H9 (cell line): ENCODE data around the gene CEP83. TPM values are rescaled to one million over a fixed set of nuclear protein-coding genes. Genes with fewer than 3 reads are reported as not detected.
A peak's percentile ranks its signal among the peaks of the same experiment; 100 is the strongest.

Experiments used
- DNase-seq: peaks from one replicate; pipeline ENCODE4 v3.0.0-alpha.2; 2017
- H2AFZ ChIP-seq: one replicate; pipeline ENCODE4 v1.6.1; 2013; ENCODE audit warnings: mild to moderate bottlenecking, low read length, control low read depth, moderate library complexity
- H2AK5ac ChIP-seq: 2 replicates; pipeline ENCODE4 v1.6.1; 2013; ENCODE audit warnings: low read length, control low read depth, mixed read lengths; ENCODE audit not compliant: insufficient read length
- H2BK120ac ChIP-seq: one replicate; pipeline ENCODE4 v1.6.1; 2013; ENCODE audit warnings: low read depth, mild to moderate bottlenecking, low read length, control low read depth, inconsistent platforms; ENCODE audit not compliant: poor library complexity, severe bottlenecking
- H2BK12ac ChIP-seq: 2 replicates; pipeline ENCODE4 v1.6.1; 2013; ENCODE audit warnings: low read length, control low read depth, mixed read lengths, low read depth; ENCODE audit not compliant: insufficient read length
- H2BK15ac ChIP-seq: 2 replicates; pipeline ENCODE4 v1.6.1; 2013; ENCODE audit warnings: low read depth, low read length, control low read depth
- H2BK20ac ChIP-seq: one replicate; pipeline ENCODE4 v1.6.1; 2013; ENCODE audit warnings: low read depth, mild to moderate bottlenecking, low read length, control low read depth, inconsistent platforms; ENCODE audit not compliant: poor library complexity, severe bottlenecking
- H2BK5ac ChIP-seq: 2 replicates; pipeline ENCODE4 v1.6.1; 2013; ENCODE audit warnings: low read length, control low read depth, mixed read lengths; ENCODE audit not compliant: insufficient read length
- H3K14ac ChIP-seq: 2 replicates; pipeline ENCODE4 v1.6.1; 2013; ENCODE audit warnings: low read length, control low read depth; ENCODE audit not compliant: insufficient read depth
- H3K18ac ChIP-seq: 2 replicates; pipeline ENCODE4 v1.6.1; 2013; ENCODE audit warnings: low read depth, mild to moderate bottlenecking, mixed read lengths, low read length, control low read depth; ENCODE audit not compliant: insufficient read length
- H3K23ac ChIP-seq: 2 replicates; pipeline ENCODE4 v1.6.1; 2013; ENCODE audit warnings: low read length, control low read depth, mixed read lengths, low read depth; ENCODE audit not compliant: insufficient read length
- H3K23me2 ChIP-seq: 2 replicates; pipeline ENCODE4 v1.6.1; 2013; ENCODE audit warnings: low read depth, mild to moderate bottlenecking, mixed read lengths, low read length, control low read depth; ENCODE audit not compliant: insufficient read length, poor library complexity, severe bottlenecking
- H3K27ac ChIP-seq: 2 replicates; pipeline ENCODE4 v1.5.1; 2013; ENCODE audit warnings: low read length, control low read depth, mixed read lengths, low read depth; ENCODE audit not compliant: insufficient read length
- H3K27me3 ChIP-seq: 2 replicates; pipeline ENCODE4 v1.6.1; 2013; ENCODE audit warnings: low read length, control low read depth, inconsistent platforms; ENCODE audit not compliant: insufficient read depth
- H3K4ac ChIP-seq: 2 replicates; pipeline ENCODE4 v1.6.1; 2013; ENCODE audit warnings: low read depth, mild to moderate bottlenecking, control low read depth, inconsistent platforms, low read length, moderate library complexity
- H3K4me1 ChIP-seq: 2 replicates; pipeline ENCODE4 v1.6.1; 2013; ENCODE audit warnings: low read length, control low read depth, inconsistent platforms; ENCODE audit not compliant: insufficient read depth
- H3K4me2 ChIP-seq: 2 replicates; pipeline ENCODE4 v1.6.1; 2013; ENCODE audit warnings: low read length, control low read depth, mixed read lengths; ENCODE audit not compliant: insufficient read length, insufficient read depth
- H3K56ac ChIP-seq: 2 replicates; pipeline ENCODE4 v1.6.1; 2013; ENCODE audit warnings: low read depth, mild to moderate bottlenecking, mixed read lengths, low read length, control low read depth; ENCODE audit not compliant: insufficient read length
- H3K79me1 ChIP-seq: 2 replicates; pipeline ENCODE4 v1.6.1; 2013; ENCODE audit warnings: low read depth, mild to moderate bottlenecking, moderate library complexity, low read length, control low read depth, inconsistent platforms; ENCODE audit not compliant: insufficient read depth, poor library complexity, severe bottlenecking
- H3K79me2 ChIP-seq: 2 replicates; pipeline ENCODE4 v1.6.1; 2013; ENCODE audit warnings: low read length, control low read depth, inconsistent platforms; ENCODE audit not compliant: insufficient read depth
- H3K9ac ChIP-seq: 2 replicates; pipeline ENCODE4 v1.6.1; 2013; ENCODE audit warnings: low read length, control low read depth, mixed read lengths; ENCODE audit not compliant: insufficient read length; ENCODE audit errors: extremely low read depth
- H3K9me3 ChIP-seq: one replicate; pipeline ENCODE4 v1.6.1; 2013; ENCODE audit warnings: low read depth, low read length, inconsistent platforms; ENCODE audit not compliant: control insufficient read depth
- H3T11ph ChIP-seq: one replicate; pipeline ENCODE4 v1.6.1; 2013; ENCODE audit warnings: mild to moderate bottlenecking, low read length, control low read depth, inconsistent platforms
- H4K20me1 ChIP-seq: one replicate; pipeline ENCODE4 v1.6.1; 2013; ENCODE audit not compliant: control insufficient read depth, insufficient read length, insufficient read depth
- H4K5ac ChIP-seq: 2 replicates; pipeline ENCODE4 v1.6.1; 2013; ENCODE audit warnings: low read depth, mild to moderate bottlenecking, mixed read lengths, low read length, control low read depth; ENCODE audit not compliant: insufficient read length
- H4K8ac ChIP-seq: replicated peaks from 2 replicates; pipeline ENCODE4 v1.6.1; 2013; ENCODE audit warnings: low read length, control low read depth, mixed read lengths, low read depth; ENCODE audit not compliant: insufficient read length
- H4K91ac ChIP-seq: 2 replicates; pipeline ENCODE4 v1.6.1; 2013; ENCODE audit warnings: low read depth, mild to moderate bottlenecking, moderate library complexity, mixed read lengths, low read length, control low read depth; ENCODE audit not compliant: insufficient read length
- H3K27ac Mint-ChIP-seq, 3 experiments: 2 replicates in 2 of 3; 3 replicates in 1 of 3; pipeline ENCODE4 v1.8.0; 2020 to 2021; ENCODE audit warnings: mixed read lengths in 3 of 3, mild to moderate bottlenecking in 1 of 3, moderate library complexity in 1 of 3
- H3K27me3 Mint-ChIP-seq: 2 replicates; pipeline ENCODE4 v1.8.0; 2021; ENCODE audit warnings: low read depth, mild to moderate bottlenecking, moderate library complexity, mixed read lengths
- H3K36me3 Mint-ChIP-seq, 3 experiments: 2 replicates in 2 of 3; 3 replicates in 1 of 3; pipeline ENCODE4 v1.8.0; 2020 to 2021; ENCODE audit warnings: low read depth in 3 of 3, mixed read lengths in 3 of 3; ENCODE audit not compliant: insufficient read depth in 1 of 3
- H3K4me1 Mint-ChIP-seq, 2 experiments: 2 replicates each; pipeline ENCODE4 v1.8.0; 2020; ENCODE audit warnings: mixed read lengths in 2 of 2
- H3K4me3 Mint-ChIP-seq, 2 experiments: 2 replicates in 1 of 2; 3 replicates in 1 of 2; pipeline ENCODE4 v1.8.0; 2020 to 2021; ENCODE audit warnings: mild to moderate bottlenecking in 2 of 2, mixed read lengths in 2 of 2, moderate library complexity in 1 of 2
- H3K9me3 Mint-ChIP-seq, 2 experiments: 2 replicates in 1 of 2; 3 replicates in 1 of 2; pipeline ENCODE4 v1.8.0; 2020; ENCODE audit warnings: mild to moderate bottlenecking in 2 of 2, mixed read lengths in 2 of 2, moderate library complexity in 1 of 2
- WGBS: extraction: QIAGEN DNeasy Blood & Tissue Kit; methylation state at CpG from one replicate; pipeline ENCODE4 v1.1.7; 2013; ENCODE audit warnings: missing lambda C conversion rate, low lambda C conversion rate, mixed read lengths; ENCODE audit not compliant: insufficient read length; ENCODE audit errors: extremely low coverage; 5-methylcytosine and 5-hydroxymethylcytosine counted together
- total RNA-seq: library from RNA; stranded (reverse); gene quantifications from 2 replicates; pipeline ENCODE4 v1.2.1, GENCODE V29; 2021
- TF ChIP-seq, protein P1 (sequence below): fragments of 200-600 bp; sonication (generic); conservative IDR thresholded peaks from 3 replicates; pipeline ENCODE4 v1.8.0; 2021; ENCODE audit warnings: antibody characterized with exemption, mild to moderate bottlenecking

The CEP83 gene
- total RNA-seq, 1 experiment from 2014 or later: 26.5 TPM

DNA sequence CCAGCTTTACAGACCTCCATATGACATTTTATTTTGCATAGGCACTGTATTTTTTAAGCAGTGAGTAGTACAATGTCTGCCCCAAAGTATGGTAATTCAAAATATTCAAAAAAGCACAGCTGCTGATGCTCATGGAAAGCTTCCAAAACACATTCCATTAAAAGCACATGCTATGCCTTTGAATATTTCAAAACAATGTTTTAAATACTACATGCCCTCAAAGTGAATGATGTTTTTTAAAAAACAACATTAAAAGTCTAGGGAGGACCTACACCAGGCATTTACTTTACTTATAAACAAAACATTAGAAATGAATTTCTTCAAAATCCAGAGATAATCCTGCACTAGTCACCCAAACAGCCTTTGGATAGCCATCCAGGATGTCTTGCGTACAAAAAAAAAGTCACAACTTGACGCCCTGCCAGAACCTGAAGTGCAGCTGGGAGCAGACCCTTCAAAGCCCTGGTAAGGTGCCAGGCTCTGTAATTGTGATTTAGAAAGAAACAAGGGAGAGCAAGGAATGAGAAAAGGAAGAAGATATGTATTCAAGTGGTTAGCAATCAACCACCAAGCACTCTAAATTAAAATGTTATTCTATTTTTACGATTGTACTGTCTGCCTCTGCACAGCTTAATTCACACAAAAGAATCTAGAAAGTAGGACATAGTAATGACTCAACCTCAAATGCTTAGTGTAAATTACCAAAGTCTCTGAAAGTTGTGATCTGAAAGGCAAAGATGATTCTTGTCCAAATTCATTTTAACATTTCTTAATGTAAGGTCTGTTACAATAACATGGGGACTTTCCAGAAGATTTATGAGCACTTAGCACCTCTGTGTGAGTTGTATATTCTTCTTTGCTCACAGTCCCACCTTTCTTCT is 31.9 kb downstream of the CEP83 start:
- Mint-ChIP-seq H3K36me3 (peaks cover 29 to 53% (median 39%) of the 10 kb centered on the region in 3 experiments), H3K27me3 (no peaks in the 10 kb centered on the region), H3K4me1 (peaks cover 49 to 60% of the 10 kb centered on the region in 2 experiments), H3K9me3 (peaks cover 41 to 46% of the 10 kb centered on the region in 2 experiments), H3K27ac (peak overlapping the region; percentile 79 to 95 (median 83)), H3K4me3 (peak overlapping the region in 1 of 2 experiments; percentile 19; a peak in 1 of 5 replicates)
- no peaks in the 10 kb centered on the region for H3K23me2 ChIP-seq
- H3K4me2 ChIP-seq: no peak overlapping the region
- no peak overlapping the region for H2BK120ac ChIP-seq
- H2BK15ac ChIP-seq: no peak overlapping the region
- no peak overlapping the region for H4K91ac ChIP-seq
- H2BK20ac ChIP-seq: no peak overlapping the region
- H2AFZ ChIP-seq: no peak overlapping the region
- no peak overlapping the region for H4K8ac ChIP-seq
- H4K5ac ChIP-seq: no peak overlapping the region
- peaks cover 9% of the 10 kb centered on the region for H3K4me1 ChIP-seq
- H3T11ph ChIP-seq: no peak overlapping the region
- no peaks in the 10 kb centered on the region for H4K20me1 ChIP-seq
- H3K18ac ChIP-seq: no peak overlapping the region
- peaks cover 9% of the 10 kb centered on the region; the same call in 1 of the 2 replicates for H3K79me2 ChIP-seq
- H3K4ac ChIP-seq: no peak overlapping the region
- H3K56ac ChIP-seq: no peak overlapping the region
- no peak overlapping the region for H3K9ac ChIP-seq
- no peak overlapping the region for H3K14ac ChIP-seq
- H3K27ac ChIP-seq: no peak overlapping the region
- peaks cover 4% of the 10 kb centered on the region for H3K79me1 ChIP-seq
- no peak for DNase-seq
- TF ChIP-seq, protein P1, sequence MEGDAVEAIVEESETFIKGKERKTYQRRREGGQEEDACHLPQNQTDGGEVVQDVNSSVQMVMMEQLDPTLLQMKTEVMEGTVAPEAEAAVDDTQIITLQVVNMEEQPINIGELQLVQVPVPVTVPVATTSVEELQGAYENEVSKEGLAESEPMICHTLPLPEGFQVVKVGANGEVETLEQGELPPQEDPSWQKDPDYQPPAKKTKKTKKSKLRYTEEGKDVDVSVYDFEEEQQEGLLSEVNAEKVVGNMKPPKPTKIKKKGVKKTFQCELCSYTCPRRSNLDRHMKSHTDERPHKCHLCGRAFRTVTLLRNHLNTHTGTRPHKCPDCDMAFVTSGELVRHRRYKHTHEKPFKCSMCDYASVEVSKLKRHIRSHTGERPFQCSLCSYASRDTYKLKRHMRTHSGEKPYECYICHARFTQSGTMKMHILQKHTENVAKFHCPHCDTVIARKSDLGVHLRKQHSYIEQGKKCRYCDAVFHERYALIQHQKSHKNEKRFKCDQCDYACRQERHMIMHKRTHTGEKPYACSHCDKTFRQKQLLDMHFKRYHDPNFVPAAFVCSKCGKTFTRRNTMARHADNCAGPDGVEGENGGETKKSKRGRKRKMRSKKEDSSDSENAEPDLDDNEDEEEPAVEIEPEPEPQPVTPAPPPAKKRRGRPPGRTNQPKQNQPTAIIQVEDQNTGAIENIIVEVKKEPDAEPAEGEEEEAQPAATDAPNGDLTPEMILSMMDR: no peak
- H2AK5ac ChIP-seq: no peak overlapping the region
- H2BK12ac ChIP-seq: no peak overlapping the region
- peaks cover 4% of the 10 kb centered on the region for H3K9me3 ChIP-seq
- H3K27me3 ChIP-seq: no peaks in the 10 kb centered on the region
- WGBS: no CpG with 5 or more reads among the region's 3 CpGs
- no peak overlapping the region for H2BK5ac ChIP-seq
- no peak overlapping the region for H3K23ac ChIP-seq
